Endodermal cell (in vitro differentiated cells): ENCODE measurements around the gene LSAMP. TPM values are rescaled to one million over a fixed set of nuclear protein-coding genes. Genes with fewer than 3 reads are reported as not detected.

Experiments used
- DNase-seq: peaks from one replicate; pipeline ENCODE4 v3.0.0-alpha.2; 2017
- H3K27ac ChIP-seq: 2 replicates; pipeline ENCODE4 v1.5.1; 2013; ENCODE audit warnings: mild to moderate bottlenecking, low read depth, low read length, moderate library complexity
- H3K27me3 ChIP-seq: 2 replicates; pipeline ENCODE4 v1.6.1; 2013; ENCODE audit warnings: mild to moderate bottlenecking, low read length, moderate library complexity; ENCODE audit not compliant: insufficient read depth, control insufficient read depth, poor library complexity, severe bottlenecking
- H3K36me3 ChIP-seq: 2 replicates; pipeline ENCODE4 v1.7.0; 2013; ENCODE audit warnings: mild to moderate bottlenecking, low read length, moderate library complexity; ENCODE audit not compliant: control insufficient read depth, insufficient read depth
- H3K4me1 ChIP-seq: one replicate; pipeline ENCODE4 v1.7.0; 2013; ENCODE audit warnings: low read length; ENCODE audit not compliant: control insufficient read depth, insufficient read depth
- H3K4me3 ChIP-seq: 2 replicates; pipeline ENCODE4 v1.5.1; 2013; ENCODE audit warnings: mild to moderate bottlenecking, low read length, moderate library complexity
- H3K9ac ChIP-seq: 2 replicates; pipeline ENCODE4 v1.6.1; 2013; ENCODE audit warnings: mild to moderate bottlenecking, low read length, moderate library complexity; ENCODE audit not compliant: poor library complexity, severe bottlenecking; ENCODE audit errors: extremely low read depth
- H3K9me3 ChIP-seq: 2 replicates; pipeline ENCODE4 v1.6.1; 2013; ENCODE audit warnings: mild to moderate bottlenecking, low read length, moderate library complexity; ENCODE audit not compliant: control insufficient read depth
- H3K27ac Mint-ChIP-seq: 2 replicates; pipeline ENCODE4 v1.8.0; 2020; ENCODE audit warnings: mixed read lengths
- H3K27me3 Mint-ChIP-seq: 2 replicates; pipeline ENCODE4 v1.8.0; 2021; ENCODE audit warnings: mild to moderate bottlenecking, mixed read lengths; ENCODE audit not compliant: insufficient read depth
- H3K36me3 Mint-ChIP-seq: 2 replicates; pipeline ENCODE4 v1.8.0; 2020; ENCODE audit warnings: low read depth, mixed read lengths
- H3K4me1 Mint-ChIP-seq: 2 replicates; pipeline ENCODE4 v1.8.0; 2020; ENCODE audit warnings: mixed read lengths
- H3K4me3 Mint-ChIP-seq: 2 replicates; pipeline ENCODE4 v1.8.0; 2020; ENCODE audit warnings: mild to moderate bottlenecking, moderate library complexity, mixed read lengths
- H3K9me3 Mint-ChIP-seq: 2 replicates; pipeline ENCODE4 v1.8.0; 2020; ENCODE audit warnings: mild to moderate bottlenecking, mixed read lengths
- CTCF ChIP-seq: fragments of 200-600 bp; sonication (generic); conservative IDR thresholded peaks from 2 replicates; pipeline ENCODE4 v1.5.0; 2021; ENCODE audit warnings: antibody characterized with exemption, mild to moderate bottlenecking
- WGBS, 2 experiments: methylation state at CpG; one replicate each; pipeline versions ENCODE4 v1.1.5 to v1.1.7; 2013; ENCODE audit warnings: missing lambda C conversion rate in 2 of 2, mixed read lengths in 1 of 2; ENCODE audit not compliant: insufficient coverage in 1 of 2, insufficient read length in 1 of 2; 5-methylcytosine and 5-hydroxymethylcytosine counted together
- total RNA-seq, 2 donors: library from RNA; stranded (reverse); fragmentation: NEBNext Ultra II Directional in 1 of 2; extraction: Animal tissue kit (Norgen Biotek cat#: 25700) in 1 of 2; gene quantifications; 2 replicates in 1 of 2; 3 replicates in 1 of 2; pipeline ENCODE4 v1.2.1, GENCODE V29; 2021

The LSAMP gene
- total RNA-seq, 2 donors from 2014 or later: 4.4 to 10.2 TPM

- Histone ChIP-seq H3K9ac (no peak overlapping the region), H3K9me3 (peaks cover 11% of the 10 kb centered on the region), H3K4me3 (no peak overlapping the region), H3K4me1 (peaks cover 3% of the 10 kb centered on the region), H3K36me3 (no peaks in the 10 kb centered on the region), H3K27me3 (no peaks in the 10 kb centered on the region), H3K27ac (no peak overlapping the region)
- DNase-seq: no peak
- no peak overlapping the region for H3K27ac Mint-ChIP-seq
- peaks cover 6% of the 10 kb centered on the region for H3K4me1 Mint-ChIP-seq
- H3K4me3 Mint-ChIP-seq: no peak overlapping the region
- H3K9me3 Mint-ChIP-seq: peaks cover 12% of the 10 kb centered on the region
- no peak for TF ChIP-seq CTCF
- no peaks in the 10 kb centered on the region for H3K36me3 Mint-ChIP-seq
- H3K27me3 Mint-ChIP-seq: peaks cover 2% of the 10 kb centered on the region
Observed at GRCh38 chr3:116473602-116474001, 28.3 kb upstream of the LSAMP start.

DNA sequence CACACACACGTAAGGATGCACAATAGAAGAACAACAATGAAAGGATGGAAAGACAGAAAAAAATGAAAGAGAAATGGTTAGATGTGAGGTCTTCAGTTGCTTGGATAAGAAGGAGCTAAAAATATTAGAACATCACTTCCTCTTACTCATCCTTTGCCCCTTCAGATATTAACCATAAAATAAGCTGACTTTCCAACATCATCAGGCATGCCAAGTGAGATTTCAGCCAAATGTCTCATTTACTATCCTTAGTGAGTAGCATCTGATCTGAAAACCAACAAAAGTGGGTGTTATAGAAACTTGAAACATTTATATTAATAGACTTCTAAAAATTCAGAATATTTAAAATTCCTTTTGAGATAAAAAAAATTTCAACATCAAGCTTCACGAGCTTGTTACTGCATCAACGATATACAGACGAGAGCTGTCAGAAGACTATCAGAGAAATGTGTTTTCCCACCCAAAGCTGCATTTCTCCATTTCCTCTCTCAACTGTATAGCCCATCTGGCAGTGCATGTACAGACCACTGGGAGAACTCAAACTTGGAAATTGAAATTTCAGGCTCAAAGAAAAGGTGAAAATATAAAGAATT lies 25.4 kb upstream of the LSAMP start:
- Histone ChIP-seq H3K27me3 (no peaks in the 10 kb centered on the region), H3K9me3 (no peaks in the 10 kb centered on the region), H3K27ac (no peak overlapping the region), H3K4me1 (peaks cover 3% of the 10 kb centered on the region), H3K36me3 (no peaks in the 10 kb centered on the region), H3K4me3 (no peak overlapping the region), H3K9ac (no peak overlapping the region)
- no peaks in the 10 kb centered on the region for H3K9me3 Mint-ChIP-seq
- TF ChIP-seq CTCF: no peak
- H3K27me3 Mint-ChIP-seq: no peaks in the 10 kb centered on the region
- H3K4me3 Mint-ChIP-seq: no peak overlapping the region
- H3K36me3 Mint-ChIP-seq: no peaks in the 10 kb centered on the region
- H3K4me1 Mint-ChIP-seq: peaks cover 6% of the 10 kb centered on the region
- 88 to 89% methylated on average over 3 of the region's 4 CpGs for WGBS, 2 experiments
- no peak overlapping the region for H3K27ac Mint-ChIP-seq
- no peak for DNase-seq

DNA sequence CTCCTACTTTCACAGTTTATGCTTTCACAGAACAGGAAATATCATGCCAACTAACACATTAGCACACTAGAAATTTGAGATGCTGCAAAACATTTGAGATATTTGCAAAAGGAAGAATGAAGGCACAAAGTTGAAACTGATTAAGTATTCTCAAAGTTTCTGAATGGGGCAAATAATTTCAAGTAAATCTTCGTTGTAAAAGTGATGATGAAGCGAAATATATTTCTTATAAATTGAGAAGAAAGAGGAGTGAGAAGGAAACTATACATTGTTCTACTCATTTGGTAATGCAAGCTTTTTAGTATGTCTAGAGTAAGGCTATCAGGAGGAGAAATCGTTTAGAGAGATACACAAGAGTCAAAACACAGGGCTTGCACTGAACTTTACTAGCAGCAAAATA lies 24.3 kb upstream of the LSAMP start:
- Mint-ChIP-seq H3K4me1 (peaks cover 6% of the 10 kb centered on the region), H3K27ac (no peak overlapping the region), H3K27me3 (no peaks in the 10 kb centered on the region), H3K4me3 (no peak overlapping the region), H3K36me3 (no peaks in the 10 kb centered on the region), H3K9me3 (no peaks in the 10 kb centered on the region)
- Histone ChIP-seq H3K9me3 (no peaks in the 10 kb centered on the region), H3K9ac (no peak overlapping the region), H3K27ac (no peak overlapping the region), H3K27me3 (no peaks in the 10 kb centered on the region), H3K4me1 (peaks cover 3% of the 10 kb centered on the region), H3K4me3 (no peak overlapping the region), H3K36me3 (no peaks in the 10 kb centered on the region)
- TF ChIP-seq CTCF: no peak
- WGBS, 2 experiments: 89 to 97% methylated on average over 3 of the region's 3 CpGs
- no peak for DNase-seq
